ENCODE results near the gene NFAM1. TPM values are rescaled to one million over a fixed set of nuclear protein-coding genes. Genes with fewer than 3 reads are reported as not detected.

The NFAM1 gene
- total and polyA plus RNA-seq, 2 experiments from 2014 or later, result 0.53 to 1.0 TPM

DNA sequence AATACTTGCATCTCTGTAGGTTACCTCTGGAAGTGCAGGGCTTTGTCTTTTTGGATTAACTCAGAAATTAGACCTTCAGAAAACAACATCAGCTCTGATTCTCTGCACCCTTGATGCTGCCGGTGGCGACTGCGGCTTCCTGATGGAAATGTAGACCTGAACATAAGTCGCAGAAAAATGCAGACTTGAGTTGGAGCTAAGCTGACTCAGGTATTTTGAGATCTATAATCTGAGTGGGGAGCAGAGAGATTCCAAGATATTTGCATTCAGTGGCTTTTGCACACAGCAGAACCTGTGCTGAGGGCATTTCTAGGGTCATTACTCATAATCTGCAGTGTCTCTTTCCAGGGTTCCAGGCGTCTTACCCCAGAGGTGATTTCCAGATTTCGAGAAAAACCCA is 18.7 kb upstream of the NFAM1 start:
- no peak for TF ChIP-seq EZH2 (IDR thresholded peaks at IDR 0.05; ENCODE audit: borderline replicate concordance)
- TF ChIP-seq, protein P1, sequence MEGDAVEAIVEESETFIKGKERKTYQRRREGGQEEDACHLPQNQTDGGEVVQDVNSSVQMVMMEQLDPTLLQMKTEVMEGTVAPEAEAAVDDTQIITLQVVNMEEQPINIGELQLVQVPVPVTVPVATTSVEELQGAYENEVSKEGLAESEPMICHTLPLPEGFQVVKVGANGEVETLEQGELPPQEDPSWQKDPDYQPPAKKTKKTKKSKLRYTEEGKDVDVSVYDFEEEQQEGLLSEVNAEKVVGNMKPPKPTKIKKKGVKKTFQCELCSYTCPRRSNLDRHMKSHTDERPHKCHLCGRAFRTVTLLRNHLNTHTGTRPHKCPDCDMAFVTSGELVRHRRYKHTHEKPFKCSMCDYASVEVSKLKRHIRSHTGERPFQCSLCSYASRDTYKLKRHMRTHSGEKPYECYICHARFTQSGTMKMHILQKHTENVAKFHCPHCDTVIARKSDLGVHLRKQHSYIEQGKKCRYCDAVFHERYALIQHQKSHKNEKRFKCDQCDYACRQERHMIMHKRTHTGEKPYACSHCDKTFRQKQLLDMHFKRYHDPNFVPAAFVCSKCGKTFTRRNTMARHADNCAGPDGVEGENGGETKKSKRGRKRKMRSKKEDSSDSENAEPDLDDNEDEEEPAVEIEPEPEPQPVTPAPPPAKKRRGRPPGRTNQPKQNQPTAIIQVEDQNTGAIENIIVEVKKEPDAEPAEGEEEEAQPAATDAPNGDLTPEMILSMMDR (IDR thresholded peaks at IDR 0.05; ENCODE audit: poor library complexity), result no peak
- no peak for TF ChIP-seq EZH2phosphoT487 (IDR thresholded peaks at IDR 0.05; ENCODE audit: low read depth, severe bottlenecking, unreplicated experiment)
- Histone ChIP-seq H4K20me1 (ENCODE audit: insufficient read depth, poor library complexity, severe bottlenecking) (no peaks in the 10 kb centered on the region), H2AFZ (no peak overlapping the region), H3K4me2 (no peak overlapping the region), H3K36me3 (replicated peaks; ENCODE audit: insufficient read depth, low read depth) (no peaks in the 10 kb centered on the region), H3K27ac (no peak overlapping the region), H3K27me3 (no peaks in the 10 kb centered on the region), H3K4me1 (ENCODE audit: insufficient read depth) (no peaks in the 10 kb centered on the region), H3K9me3 (ENCODE audit: low read depth) (no peaks in the 10 kb centered on the region), H3K4me3 (no peak overlapping the region), H3K79me2 (no peaks in the 10 kb centered on the region), H3K9me2 (replicated peaks; ENCODE audit: insufficient read depth) (no peaks in the 10 kb centered on the region)
- no peak for DNase-seq (ENCODE audit: low spot score)
- WGBS (ENCODE audit: low lambda C conversion rate, missing lambda C conversion rate), result 89% methylated on average over 6 of the region's 6 CpGs

DNA sequence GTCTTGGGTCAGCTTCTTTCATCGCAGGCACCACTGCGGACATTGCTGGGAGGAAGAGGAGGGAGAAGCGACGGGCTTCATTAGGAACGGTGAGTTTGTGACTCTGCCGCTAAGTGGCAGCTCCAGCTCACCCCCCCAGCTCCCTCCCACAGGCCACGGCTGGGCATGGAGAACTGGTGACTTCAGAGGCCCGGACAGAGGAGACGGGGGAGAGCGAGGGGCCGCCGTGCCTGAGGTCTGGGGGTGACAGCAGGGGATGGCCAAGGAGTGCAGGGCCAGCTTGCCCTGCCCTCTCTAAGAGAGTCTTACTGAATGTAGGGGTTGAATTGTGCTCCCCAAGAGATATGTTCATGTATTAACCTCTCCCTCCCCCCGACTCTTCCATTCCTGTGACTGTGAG is 13.9 kb upstream of the NFAM1 start:
- Histone ChIP-seq H3K36me3 (replicated peaks; ENCODE audit: insufficient read depth, low read depth) (no peaks in the 10 kb centered on the region), H3K79me2 (no peaks in the 10 kb centered on the region), H3K27me3 (no peaks in the 10 kb centered on the region), H3K4me2 (no peak overlapping the region), H3K9me3 (ENCODE audit: low read depth) (no peaks in the 10 kb centered on the region), H3K27ac (no peak overlapping the region), H4K20me1 (ENCODE audit: insufficient read depth, poor library complexity, severe bottlenecking) (no peaks in the 10 kb centered on the region), H3K4me1 (ENCODE audit: insufficient read depth) (peaks cover 8% of the 10 kb centered on the region), H3K9me2 (replicated peaks; ENCODE audit: insufficient read depth) (no peaks in the 10 kb centered on the region), H2AFZ (no peak overlapping the region), H3K4me3 (no peak overlapping the region)
- DNase-seq (ENCODE audit: low spot score), result no peak
- TF ChIP-seq EZH2phosphoT487 (IDR thresholded peaks at IDR 0.05; ENCODE audit: low read depth, severe bottlenecking, unreplicated experiment), result no peak
- TF ChIP-seq, protein P1 (IDR thresholded peaks at IDR 0.05; ENCODE audit: poor library complexity), result no peak
- TF ChIP-seq EZH2 (IDR thresholded peaks at IDR 0.05; ENCODE audit: borderline replicate concordance), result no peak
- 86% methylated on average over 13 of the region's 13 CpGs for WGBS (ENCODE audit: low lambda C conversion rate, missing lambda C conversion rate)

DNA sequence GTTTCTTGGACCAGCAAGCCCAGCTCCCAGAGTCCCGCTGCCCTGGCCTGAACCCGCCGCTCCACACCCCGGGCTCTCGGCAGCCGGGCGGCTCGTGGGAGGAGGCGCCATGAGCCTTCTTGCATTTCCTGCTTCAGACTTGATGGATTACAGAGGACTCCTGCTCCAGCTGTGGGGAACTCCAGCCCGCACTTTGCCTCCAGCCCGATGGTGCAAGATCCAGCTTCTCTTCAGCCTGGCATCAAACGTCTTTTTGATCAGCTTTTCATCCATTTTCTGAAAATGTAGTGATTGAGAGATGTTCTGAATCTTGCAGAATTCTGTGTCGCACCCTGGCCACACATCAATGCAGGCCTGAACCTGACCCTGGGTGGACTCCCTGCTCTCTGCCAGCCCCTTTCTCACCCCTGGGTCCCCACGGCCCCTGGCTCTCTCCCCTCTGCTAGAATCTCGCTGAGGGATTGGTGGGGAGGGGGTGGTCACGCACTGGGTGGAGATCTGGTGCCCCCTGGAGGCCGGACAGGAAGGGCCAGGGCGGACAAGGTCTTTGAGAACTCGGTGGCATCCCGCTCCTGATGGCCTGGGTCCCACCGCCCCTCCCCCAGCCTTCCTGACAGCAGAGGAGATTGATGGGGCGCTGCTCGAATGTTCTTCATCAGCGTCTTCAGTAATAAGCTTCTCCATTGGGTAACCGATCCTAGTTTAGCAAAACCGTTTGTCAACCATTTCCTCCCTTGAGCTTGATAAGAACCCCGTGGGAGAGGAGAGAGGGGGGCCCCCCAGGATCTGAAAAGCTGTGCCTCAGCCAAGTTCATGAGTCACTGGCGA is 12.1 kb upstream of the NFAM1 start:
- DNase-seq (ENCODE audit: low spot score), result peak; percentile 89
- Histone ChIP-seq H3K27ac (peak overlapping the region; percentile 45), H3K9me3 (ENCODE audit: low read depth) (no peaks in the 10 kb centered on the region), H3K9me2 (replicated peaks; ENCODE audit: insufficient read depth) (no peaks in the 10 kb centered on the region), H4K20me1 (ENCODE audit: insufficient read depth, poor library complexity, severe bottlenecking) (no peaks in the 10 kb centered on the region), H3K27me3 (no peaks in the 10 kb centered on the region), H3K36me3 (replicated peaks; ENCODE audit: insufficient read depth, low read depth) (no peaks in the 10 kb centered on the region), H3K4me3 (no peak overlapping the region), H3K4me2 (peak overlapping the region; percentile 79), H3K4me1 (ENCODE audit: insufficient read depth) (peaks cover 8% of the 10 kb centered on the region), H2AFZ (peak overlapping the region; percentile 75), H3K79me2 (no peaks in the 10 kb centered on the region)
- 5% methylated on average over 24 of the region's 28 CpGs for WGBS (ENCODE audit: low lambda C conversion rate, missing lambda C conversion rate)
- TF ChIP-seq EZH2 (IDR thresholded peaks at IDR 0.05; ENCODE audit: borderline replicate concordance) (no peak), EZH2phosphoT487 (IDR thresholded peaks at IDR 0.05; ENCODE audit: low read depth, severe bottlenecking, unreplicated experiment) (no peak)
- TF ChIP-seq, protein P1 (IDR thresholded peaks at IDR 0.05; ENCODE audit: poor library complexity), result peak; percentile 74
